Activated T-helper 1 cell treated with anti-CD3 and anti-CD28 coated beads, Interleukin-2, amount 50 U/mL, for 16 hours (primary cell): ENCODE measurements around the gene MAP3K12.

Experiments
- DNase-seq, 2 donors: peaks; one replicate each; pipeline ENCODE4 v3.0.0-alpha.2; 2020; ENCODE audit warnings: low read depth in 1 of 2, low spot score in 1 of 2

Gene MAP3K12

DNA sequence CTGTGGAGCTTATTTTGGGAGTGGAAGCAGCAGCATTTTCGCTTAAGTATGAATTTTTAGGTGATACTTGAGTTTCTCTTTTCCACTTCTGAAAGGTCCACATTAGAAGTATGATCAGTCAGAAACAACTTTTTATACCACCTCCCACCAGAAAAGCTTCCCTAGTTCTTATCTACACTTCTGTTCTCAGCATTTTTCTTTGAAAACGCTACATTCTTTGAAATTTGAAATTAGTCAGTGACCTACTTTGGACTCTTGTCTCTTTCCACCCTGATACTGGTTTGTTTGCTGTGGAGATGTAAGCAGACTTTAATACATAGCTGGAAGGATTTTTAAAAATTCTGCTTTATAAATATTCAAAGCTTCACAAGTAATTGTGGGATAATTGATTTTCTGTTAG, 25.2 kb downstream of the MAP3K12 start:
- DNase-seq = no peak

DNA sequence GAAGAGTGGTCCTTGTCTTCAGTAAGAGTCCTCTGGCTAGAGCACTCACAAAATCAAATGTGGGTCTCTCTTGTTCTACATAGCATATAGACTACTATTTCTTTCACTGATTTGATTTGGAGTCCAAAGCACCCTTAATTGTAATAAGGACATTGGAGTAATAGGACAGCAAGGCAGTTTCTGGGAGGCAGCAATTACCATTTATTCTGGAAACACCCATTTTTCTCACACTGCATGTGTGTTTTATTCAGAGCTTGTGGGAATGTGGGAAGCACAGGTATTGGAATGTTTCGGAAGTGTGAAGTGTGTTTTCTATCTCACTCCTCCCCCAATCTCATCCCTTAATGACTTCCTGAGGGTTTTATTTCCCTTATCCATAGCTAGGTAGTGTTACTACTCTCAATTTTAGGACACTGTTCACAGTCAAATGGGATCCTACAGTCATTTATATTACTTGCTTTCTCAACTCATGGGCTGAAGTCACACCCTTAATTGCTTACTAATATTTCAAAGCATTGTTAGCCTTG, 27.1 kb downstream of the MAP3K12 start:
- no peak for DNase-seq

DNA sequence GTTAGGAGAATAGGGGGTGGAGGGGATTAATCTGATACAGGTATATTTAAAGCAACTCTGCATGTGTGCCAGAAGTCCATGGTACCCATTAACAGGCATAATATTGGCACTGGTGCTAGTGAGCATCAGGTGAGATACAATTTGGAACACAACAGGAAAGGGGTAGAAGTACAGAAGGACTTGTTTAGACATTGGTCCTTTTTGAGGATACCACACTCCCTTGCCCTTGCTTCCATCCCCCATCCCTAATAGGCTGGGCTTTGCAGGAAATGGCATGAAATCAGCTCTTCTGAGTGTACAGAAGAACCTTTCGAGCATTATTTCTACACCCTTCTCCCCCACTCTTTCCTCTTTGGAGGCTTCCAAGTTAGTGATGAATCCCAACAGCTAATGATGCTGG, 31.0 kb downstream of the MAP3K12 start:
- DNase-seq = no peak

DNA sequence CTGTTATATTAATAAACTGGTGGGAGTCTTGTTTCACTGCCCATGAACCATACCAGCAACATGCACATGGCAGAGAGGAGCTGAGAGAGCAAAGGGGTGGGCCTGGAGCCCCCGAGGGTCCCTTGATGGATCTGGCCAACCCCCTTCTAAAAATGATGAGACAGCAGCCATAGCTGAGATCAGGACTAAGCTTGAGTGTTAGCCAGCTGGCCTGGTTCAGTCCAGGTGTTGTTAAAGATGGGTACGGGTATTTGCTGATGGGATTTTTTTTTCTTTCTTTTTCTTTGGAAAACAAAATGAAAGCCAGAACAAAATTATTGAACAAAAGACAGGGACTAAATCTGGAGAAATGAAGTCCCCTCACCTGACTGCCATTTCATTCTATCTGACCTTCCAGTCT, 31.4 kb downstream of the MAP3K12 start:
- no peak for DNase-seq

DNA sequence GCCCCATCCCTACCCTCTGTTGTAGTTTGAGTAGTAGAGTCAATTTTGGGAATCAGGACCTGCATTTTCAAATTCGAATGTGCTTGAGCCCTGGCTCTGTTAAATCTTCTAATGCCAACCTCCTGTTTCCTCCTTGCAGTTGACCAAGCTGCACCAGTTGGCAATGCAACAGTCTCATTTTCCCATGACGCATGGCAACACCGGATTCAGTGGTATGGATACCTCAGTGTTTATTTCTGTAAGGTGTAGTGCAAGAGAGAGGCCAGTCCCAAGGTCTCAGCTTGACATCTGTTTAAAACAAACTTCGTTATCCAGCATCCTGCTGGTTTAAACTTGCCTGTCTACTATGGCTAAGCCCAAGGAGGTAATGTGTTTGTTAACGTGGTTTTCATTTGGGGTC, 32.2 kb downstream of the MAP3K12 start:
- DNase-seq = no peak

DNA sequence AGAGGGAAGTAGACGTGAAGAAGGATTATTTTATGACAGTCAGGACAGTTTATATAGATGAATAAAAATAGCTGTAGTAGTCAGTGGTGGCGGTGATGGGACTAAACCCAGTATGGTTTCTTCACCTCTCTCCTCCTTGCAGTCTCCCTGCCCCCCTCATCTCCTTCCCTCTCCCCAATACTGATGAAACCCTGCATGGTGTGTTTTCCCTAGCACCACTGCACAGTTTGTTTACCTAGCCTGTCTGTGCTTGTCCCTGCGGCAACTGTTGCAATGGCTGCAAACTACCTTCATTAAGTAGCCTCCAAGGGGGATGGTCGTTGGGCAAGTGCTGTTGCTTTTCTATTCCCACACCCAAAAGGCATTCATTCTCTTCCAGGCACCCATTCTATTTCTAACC, 32.6 kb downstream of the MAP3K12 start:
- no peak for DNase-seq

DNA sequence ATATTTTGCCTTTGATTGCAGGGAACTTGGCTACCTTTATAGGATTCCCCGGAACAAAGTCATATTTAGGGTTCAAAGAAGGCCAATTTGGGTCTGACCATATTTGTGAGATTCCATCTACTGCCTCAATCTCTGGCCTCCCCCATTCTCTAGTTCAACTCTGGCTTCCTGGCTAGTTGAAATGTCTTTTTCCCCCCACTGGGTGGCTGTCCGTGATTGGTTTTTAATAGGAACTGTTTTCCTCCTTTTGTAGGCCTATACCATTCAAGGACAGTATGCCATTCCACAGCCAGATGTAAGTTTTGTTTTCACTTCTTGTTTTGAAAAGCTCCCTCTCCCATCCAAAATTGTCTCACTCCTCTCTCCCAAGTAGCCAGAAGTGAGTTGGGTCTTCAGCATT, 33.6 kb downstream of the MAP3K12 start:
- DNase-seq = no peak

DNA sequence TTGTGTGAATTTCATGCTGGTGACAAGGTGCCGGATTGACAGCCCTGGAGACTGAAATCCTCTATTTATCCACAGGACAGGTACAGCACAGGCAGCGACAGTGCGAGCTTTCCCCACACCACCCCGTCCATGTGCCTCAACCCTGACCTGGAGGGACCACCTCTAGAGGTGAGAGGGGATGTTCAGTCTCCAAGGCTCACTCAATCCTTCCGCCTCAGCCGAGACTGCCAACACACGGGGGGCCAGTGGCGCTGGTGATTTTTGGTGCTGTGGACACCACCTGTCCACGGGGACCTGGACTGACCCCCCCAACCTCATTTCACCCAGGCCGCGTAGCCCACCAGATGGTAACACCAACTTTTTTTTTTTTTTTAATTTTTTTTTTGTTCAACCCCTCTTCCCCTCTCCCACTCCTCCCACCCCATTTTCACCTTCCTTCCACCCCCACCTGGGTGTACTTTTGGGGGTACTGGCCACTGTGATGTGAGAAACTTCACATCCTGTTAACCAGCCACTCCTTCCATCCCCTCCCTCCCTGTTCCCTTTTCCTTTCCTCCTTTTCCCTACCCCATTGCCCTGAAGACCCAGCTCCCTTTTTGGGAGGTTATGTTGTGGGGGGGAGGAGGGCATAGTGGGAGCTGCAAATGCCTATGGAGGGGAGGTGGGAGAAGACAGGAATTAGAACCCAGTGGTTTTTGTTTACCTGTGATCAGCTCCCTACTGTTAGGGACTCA, 34.4 kb downstream of the MAP3K12 start:
- DNase-seq = no peak

DNA sequence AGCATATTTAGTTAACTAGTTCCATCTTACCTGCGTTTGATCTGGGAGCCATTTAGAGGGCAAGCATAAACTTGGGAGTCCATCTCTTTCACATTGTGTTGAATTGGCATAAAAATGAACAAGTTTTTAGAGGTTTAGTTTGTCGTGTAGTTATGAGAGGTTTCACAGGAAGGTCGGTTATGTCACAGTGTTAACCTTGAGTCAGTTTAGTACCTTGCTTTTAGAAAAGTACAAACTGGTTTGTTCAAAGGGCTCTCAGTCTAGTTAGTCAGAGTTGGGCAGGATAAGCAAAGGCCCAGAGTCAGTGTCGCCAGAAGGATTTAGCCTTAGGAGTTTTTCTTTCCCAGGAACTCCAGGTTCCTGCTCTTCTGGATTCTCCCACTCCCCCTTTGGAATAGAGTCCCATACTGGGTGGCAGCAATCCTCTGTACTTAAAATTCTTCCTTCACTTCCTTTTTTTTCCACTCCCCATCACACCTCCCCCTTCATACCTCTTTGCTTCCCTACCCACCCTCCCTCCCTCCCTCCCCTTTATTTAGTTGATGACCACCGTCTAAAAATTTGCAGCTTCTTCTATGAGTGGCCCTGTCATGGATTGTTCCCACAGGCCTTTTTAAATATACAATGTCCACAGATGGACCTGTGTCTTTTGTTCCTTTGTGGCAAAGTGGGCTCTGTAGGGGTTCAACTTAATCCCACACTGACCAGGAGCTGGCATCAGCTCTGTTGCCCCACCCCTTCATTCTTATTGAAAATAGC, 35.3 kb downstream of the MAP3K12 start:
- no peak for DNase-seq

DNA sequence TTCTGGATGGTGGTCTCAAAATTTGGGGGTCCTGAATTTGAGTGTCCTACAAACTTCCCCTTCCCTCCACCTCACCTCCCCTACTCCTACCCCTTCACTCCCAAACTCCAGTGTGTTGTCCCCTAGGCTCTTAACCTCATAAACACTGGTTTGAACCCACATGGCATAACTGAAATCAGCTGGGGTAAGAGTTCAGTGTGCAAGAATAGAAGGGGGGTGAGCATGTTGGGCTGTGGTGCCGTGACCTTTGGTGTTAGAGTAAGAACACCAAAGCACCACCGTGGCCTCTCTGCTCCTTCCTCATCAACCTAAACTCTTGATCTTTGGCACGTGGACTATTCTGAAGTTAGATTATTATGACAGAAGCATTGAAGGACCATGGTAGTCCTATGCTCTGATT, 36.3 kb downstream of the MAP3K12 start:
- DNase-seq = no peak

DNA sequence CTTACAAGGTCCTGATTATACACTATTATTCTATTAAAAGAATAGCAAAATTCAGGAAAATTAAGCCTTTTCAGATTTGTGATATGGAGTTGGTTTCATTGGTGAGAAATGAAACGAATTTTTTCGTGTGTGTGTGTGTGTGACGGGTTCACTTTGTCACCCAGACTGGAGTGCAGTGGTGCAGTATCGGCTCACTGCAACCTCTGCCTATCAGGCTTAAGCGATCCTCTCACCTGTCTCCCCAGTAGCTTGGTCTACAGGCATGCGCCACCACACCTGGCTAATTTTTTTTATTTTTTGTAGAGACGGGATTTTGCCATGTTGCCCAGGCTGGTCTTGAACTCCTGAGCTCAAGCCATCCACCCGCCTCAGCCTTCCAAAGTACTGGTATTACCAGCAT, 37.7 kb downstream of the MAP3K12 start:
- no peak for DNase-seq

DNA sequence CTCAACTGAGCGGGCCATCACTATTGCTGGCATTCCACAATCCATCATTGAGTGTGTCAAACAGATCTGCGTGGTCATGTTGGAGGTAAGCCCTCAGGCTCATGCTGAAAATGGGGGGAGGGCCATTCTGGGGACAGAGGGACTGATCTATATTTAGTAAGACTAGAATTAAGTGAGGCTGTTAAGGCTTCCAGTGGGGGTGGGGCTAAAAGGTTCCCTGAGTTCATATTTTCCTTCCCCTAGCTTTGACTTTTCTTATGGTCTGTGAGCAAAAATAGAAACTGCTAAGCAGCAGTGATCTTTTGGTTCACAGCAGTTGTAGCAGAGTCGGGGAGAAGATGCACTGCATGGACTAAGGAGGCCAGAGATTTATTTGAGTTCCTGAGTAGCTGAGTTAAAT, 38.2 kb downstream of the MAP3K12 start:
- DNase-seq = no peak

DNA sequence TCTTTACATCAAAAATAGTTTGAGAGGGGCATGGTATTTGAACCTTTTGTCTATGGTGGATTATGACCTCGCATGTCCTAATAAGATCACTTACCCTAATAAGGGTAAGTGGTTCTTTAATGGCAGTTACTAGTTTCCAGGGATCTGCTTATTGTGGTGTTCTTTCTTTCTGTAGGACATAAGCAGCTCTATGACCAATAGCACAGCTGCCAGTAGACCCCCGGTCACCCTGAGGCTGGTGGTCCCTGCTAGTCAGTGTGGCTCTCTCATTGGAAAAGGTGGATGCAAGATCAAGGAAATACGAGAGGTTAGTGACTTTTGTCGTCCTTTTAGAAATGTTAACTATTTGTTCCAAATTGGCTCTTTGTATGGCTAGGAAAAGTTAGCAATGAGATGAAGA, 40.2 kb downstream of the MAP3K12 start:
- no peak for DNase-seq

DNA sequence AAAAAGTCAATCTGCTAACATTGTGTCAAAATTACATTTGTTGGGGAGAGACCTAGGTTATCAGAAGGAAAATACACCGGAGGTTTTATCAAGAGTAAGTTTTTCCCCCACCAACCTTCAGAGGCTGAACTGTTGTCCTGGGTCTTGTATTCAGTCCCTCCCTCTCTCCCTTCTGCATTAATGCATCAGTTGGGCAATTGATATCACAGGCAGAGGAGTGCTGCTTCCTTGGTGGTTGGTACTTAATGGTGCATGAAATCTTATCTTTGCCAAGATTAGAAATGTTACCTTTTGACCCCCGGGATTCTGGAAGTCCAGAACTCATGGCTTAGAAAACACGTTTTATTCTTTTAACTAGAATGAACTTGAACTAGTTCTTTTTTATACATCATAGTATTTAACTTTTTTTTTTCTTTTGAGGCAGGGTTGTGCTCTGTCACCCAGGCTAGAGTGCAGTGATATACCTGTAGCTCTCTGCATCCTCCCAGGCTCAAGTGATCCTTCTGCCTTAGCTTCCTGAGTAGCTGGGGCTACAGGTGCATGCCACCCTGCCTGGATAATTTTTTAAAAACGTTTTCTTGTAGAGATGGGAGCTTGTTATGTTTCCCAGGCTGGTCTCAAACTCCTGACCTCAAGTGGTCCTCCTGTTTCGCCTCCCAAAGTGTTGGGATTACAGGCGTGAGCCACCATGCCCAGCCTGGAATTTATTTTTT, 42.4 kb downstream of the MAP3K12 start:
- DNase-seq = no peak

DNA sequence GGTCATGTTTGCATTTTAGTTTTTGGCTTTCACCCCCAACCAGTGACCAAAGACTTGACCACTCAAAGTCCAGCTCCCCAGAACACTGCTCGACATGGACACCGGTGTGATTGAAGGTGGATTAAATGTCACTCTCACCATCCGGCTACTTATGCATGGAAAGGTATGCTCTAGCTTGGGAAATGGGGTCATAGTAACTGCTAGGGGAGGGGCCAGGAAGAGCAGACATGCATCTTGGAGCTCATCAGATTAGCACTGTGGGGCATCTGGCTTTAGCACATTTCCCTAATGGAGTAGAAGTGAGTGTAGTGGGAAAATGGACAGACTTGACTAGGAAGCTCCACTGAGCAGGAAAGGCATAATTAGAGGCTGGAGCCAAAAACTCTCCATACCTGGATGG, 44.6 kb downstream of the MAP3K12 start:
- DNase-seq = no peak

DNA sequence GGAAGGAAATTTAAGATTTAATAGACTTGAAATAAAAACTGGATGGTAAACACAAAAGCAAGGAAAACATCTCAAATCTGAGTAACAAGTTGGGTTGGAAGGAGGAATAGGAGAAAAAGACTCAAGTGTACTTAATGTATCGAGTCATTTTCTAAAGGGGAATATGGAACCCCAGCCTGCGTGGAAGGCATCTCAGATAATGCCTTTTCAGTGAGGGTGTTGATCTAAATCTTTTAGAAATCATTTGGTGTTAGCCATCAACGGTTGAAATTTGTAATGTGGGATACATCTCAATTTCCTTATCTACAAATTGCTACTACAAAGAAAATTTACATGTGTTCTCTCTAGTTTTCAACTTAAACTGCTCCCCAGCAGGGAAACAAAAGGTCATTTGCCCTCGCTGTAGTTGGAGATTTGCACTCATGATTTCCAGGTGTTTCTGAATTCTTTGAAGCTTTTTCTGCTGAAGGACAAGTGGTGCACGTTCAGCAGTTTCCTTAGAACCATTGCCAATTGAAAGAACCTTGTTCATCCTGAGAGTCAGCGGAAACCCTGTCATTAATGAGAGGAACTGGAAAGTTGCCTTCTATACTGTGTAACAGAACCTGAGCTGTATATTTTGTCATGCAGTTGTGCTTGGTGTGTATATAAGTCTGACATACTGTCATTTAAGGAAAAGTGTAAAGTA, 45.2 kb downstream of the MAP3K12 start:
- no peak for DNase-seq

DNA sequence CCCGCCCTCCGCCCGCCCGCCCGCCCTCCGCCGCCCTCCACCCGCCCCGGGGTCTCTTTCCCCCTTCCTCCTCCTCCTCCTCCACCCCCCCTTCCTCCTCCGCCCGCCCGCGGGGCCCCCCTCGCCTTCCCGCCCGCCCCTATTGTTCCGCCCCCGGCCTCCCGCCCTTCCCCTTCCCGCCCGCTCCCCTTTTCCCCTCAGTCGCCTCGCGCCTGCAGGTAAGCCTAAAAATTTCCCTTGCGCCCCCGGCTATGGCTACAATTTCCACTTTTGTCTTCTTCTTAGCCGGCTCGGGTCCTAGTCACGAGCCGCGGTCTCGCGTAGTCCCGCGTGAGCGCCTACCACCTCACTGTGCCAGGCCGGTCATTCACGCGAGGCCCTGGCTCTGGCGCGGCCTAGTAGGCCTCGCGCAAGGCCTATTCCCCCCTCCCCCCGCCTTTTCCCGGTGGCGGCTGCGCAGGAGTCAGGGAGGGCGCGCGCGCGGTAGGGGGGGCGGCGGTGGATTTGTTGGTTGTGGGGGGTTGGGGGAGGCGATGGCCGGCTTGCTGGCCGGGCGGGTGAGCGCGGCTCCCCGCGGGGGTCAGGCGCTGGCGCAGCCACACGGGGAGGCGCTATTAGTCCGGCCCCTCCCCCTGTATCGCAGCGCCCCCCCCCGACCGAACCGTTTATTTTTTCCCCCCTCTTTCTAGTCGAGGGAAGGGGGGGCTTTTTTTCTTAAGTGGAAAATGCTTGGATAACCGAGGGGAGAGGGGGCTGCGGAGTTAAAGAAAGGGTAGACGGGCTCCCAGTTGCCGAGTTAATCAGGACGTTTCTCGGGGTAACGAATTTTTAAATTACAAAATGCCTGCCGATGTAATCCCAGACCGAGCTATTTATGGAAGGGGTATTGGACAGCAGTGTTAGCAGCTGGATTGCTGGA, 46.8 kb downstream of the MAP3K12 start:
- DNase-seq = peak; percentile 51 to 68

DNA sequence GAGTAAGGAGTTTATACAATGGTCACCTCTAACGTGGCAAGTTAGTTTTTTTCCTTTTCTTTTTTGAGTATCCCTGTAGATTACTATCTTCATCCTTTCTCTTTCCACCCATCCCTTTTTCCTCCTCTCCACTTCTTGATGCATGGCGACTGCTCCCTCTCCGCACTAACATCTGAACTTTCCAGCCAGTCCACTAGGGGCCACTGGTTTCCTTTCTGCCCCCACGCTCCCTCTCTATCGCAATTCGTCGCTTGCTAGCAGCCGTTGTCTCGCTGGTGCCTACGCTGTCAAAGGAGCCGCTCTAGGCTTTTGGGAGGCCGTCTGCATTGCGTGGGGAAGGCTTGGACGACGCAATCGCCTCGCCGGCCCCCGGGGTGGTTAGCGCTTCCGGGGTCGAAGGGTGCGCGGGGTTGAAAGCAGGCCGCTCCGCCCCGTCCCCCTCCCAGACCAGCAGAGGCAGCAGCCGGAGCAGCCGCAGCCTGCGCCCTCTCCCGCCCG, 47.5 kb downstream of the MAP3K12 start, which contains the start of gene PCBP2:
Gene PCBP2 (plus strand): TSS at position 442 of the 498 bp plus-strand sequence. CDS start 2,699 bp downstream, outside the sequence.
- DNase-seq = peak; percentile 93 to 98

DNA sequence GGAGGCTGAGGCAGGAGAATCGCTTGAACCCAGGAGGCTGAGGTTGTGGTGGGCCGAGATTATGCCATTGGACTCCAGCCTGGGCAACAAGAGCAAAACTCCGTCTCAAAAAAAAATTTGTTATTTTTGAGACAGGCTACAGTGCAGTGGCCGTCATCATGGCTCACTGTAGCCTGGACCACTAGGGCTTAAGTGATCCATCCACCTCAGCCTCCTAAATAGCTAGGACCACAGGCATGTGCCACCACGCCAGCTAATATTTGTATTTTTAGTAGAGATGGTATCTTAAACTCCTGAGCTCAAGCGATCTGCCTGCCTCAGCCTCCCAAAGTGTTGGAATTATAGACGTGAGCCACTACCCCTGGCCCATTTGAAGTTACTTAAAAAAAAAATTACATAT, 48.3 kb downstream of the MAP3K12 start:
- DNase-seq = no peak
